OCI-LY3 (cell line): Measurements from ENCODE around the gene MMP27.

Source experiments
- H2AFZ ChIP-seq: fragments of 200-600, 300-600 bp; shearing (Covaris generic); 2 replicates; pipeline ENCODE4 v1.6.0; 2014; ENCODE audit warnings: antibody characterized with exemption, low read depth, low read length
- H3K27ac ChIP-seq: fragments of 200-600, 300-600 bp; sonication (generic); 2 replicates; pipeline ENCODE4 v1.5.1; 2014; ENCODE audit warnings: mild to moderate bottlenecking, low read length, moderate library complexity, mixed read lengths
- H3K27me3 ChIP-seq: fragments of 200-600, 300-600 bp; sonication (generic); 2 replicates; pipeline ENCODE4 v1.6.1; 2014; ENCODE audit warnings: low read depth, low read length, mixed read lengths
- H3K36me3 ChIP-seq: fragments of 200-600, 300-600 bp; sonication (generic); replicated peaks from 2 replicates; pipeline ENCODE3; 2014; ENCODE audit warnings: low read depth, low read length, mixed read lengths
- H3K4me1 ChIP-seq: fragments of 300-600, 200-600 bp; sonication (generic); 2 replicates; pipeline ENCODE4 v1.6.1; 2014; ENCODE audit warnings: low read length, mixed read lengths
- H3K4me2 ChIP-seq: fragments of 200-600, 300-600 bp; sonication (generic); 2 replicates; pipeline ENCODE4 v1.6.1; 2014; ENCODE audit warnings: low read length, mixed read lengths
- H3K4me3 ChIP-seq: fragments of 300-600, 200-600 bp; sonication (generic); 2 replicates; pipeline ENCODE4 v1.5.1; 2014; ENCODE audit warnings: antibody characterized with exemption, mild to moderate bottlenecking, low read length, moderate library complexity
- H3K79me2 ChIP-seq: fragments of 300-600, 200-600 bp; shearing (Covaris generic); 2 replicates; pipeline ENCODE4 v1.6.1; 2014; ENCODE audit warnings: mild to moderate bottlenecking, low read length, mixed read lengths
- H3K9ac ChIP-seq: fragments of 300-600, 200-600 bp; shearing (Covaris generic); 2 replicates; pipeline ENCODE4 v1.6.0; 2014; ENCODE audit warnings: mild to moderate bottlenecking, low read length, moderate library complexity
- H3K9me3 ChIP-seq: fragments of 200-600, 300-600 bp; shearing (Covaris generic); 2 replicates; pipeline ENCODE4 v1.6.1; 2014; ENCODE audit warnings: low read length, mixed read lengths; ENCODE audit not compliant: insufficient read depth
- H4K20me1 ChIP-seq: fragments of 200-600, 300-600 bp; sonication (generic); 2 replicates; pipeline ENCODE4 v1.6.1; 2016; ENCODE audit warnings: low read length, mixed read lengths; ENCODE audit not compliant: insufficient read depth
- CTCF ChIP-seq: fragments of 200-600, 300-600 bp; sonication (generic); IDR thresholded peaks from 2 replicates; pipeline ENCODE4 v1.5.1; 2014; ENCODE audit warnings: antibody characterized with exemption, low read length, low read depth
- EZH2phosphoT487 ChIP-seq: fragments of 200-600 bp; shearing (Covaris generic); IDR thresholded peaks from 2 replicates; pipeline ENCODE4 v1.6.1; 2018; ENCODE audit warnings: antibody characterized with exemption, mixed run types, low read depth

MMP27 gene

GRCh38 chr11:102727890-102728289 lies 22.3 kb upstream of the MMP27 start:
- no peak overlapping the region for H2AFZ ChIP-seq
- TF ChIP-seq CTCF, result no peak
- TF ChIP-seq EZH2phosphoT487, result no peak
- no peaks in the 10 kb centered on the region for H4K20me1 ChIP-seq
- no peaks in the 10 kb centered on the region for H3K4me1 ChIP-seq
- H3K27ac ChIP-seq, result no peak overlapping the region
- H3K9ac ChIP-seq, result no peak overlapping the region
- no peaks in the 10 kb centered on the region for H3K79me2 ChIP-seq
- no peak overlapping the region for H3K4me3 ChIP-seq
- H3K36me3 ChIP-seq, result no peaks in the 10 kb centered on the region
- no peaks in the 10 kb centered on the region for H3K9me3 ChIP-seq
- H3K4me2 ChIP-seq, result no peak overlapping the region
- H3K27me3 ChIP-seq, result no peaks in the 10 kb centered on the region

GRCh38 chr11:102724904-102725500 lies 19.4 kb upstream of the MMP27 start, which contains the start of gene MMP8:
TSS of gene MMP8 (minus strand) at chr11:102724954. CDS start at chr11:102724855, 99 bp downstream.
- Histone ChIP-seq H4K20me1 (no peaks in the 10 kb centered on the region), H2AFZ (no peak within 1 kb of the TSS), H3K9me3 (no peaks in the 10 kb centered on the region), H3K36me3 (no peaks in the 10 kb centered on the region), H3K9ac (no peak within 1 kb of the TSS), H3K4me1 (no peaks in the 10 kb centered on the region), H3K27me3 (no peaks in the 10 kb centered on the region), H3K79me2 (no peaks in the 10 kb centered on the region), H3K4me2 (no peak within 1 kb of the TSS), H3K27ac (no peak within 1 kb of the TSS), H3K4me3 (no peak within 1 kb of the TSS)
- TF ChIP-seq EZH2phosphoT487 (no peak), CTCF (no peak)

GRCh38 chr11:102722821-102723220 lies 17.3 kb upstream of the MMP27 start:
- Histone ChIP-seq H3K79me2 (no peaks in the 10 kb centered on the region), H3K4me2 (no peak overlapping the region), H3K4me3 (no peak overlapping the region), H3K9ac (no peak overlapping the region), H3K9me3 (no peaks in the 10 kb centered on the region), H3K27me3 (no peaks in the 10 kb centered on the region), H4K20me1 (no peaks in the 10 kb centered on the region), H3K36me3 (no peaks in the 10 kb centered on the region), H3K27ac (no peak overlapping the region), H2AFZ (no peak overlapping the region), H3K4me1 (no peaks in the 10 kb centered on the region)
- no peak for TF ChIP-seq CTCF
- no peak for TF ChIP-seq EZH2phosphoT487

- Histone ChIP-seq H3K4me2 (no peak overlapping the region), H2AFZ (no peak overlapping the region), H3K9me3 (no peaks in the 10 kb centered on the region), H3K4me3 (no peak overlapping the region), H3K27me3 (no peaks in the 10 kb centered on the region), H3K79me2 (no peaks in the 10 kb centered on the region), H3K4me1 (peaks cover 11% of the 10 kb centered on the region), H3K36me3 (no peaks in the 10 kb centered on the region), H3K27ac (no peak overlapping the region), H4K20me1 (no peaks in the 10 kb centered on the region), H3K9ac (no peak overlapping the region)
- TF ChIP-seq CTCF (no peak), EZH2phosphoT487 (no peak)
Observed at GRCh38 chr11:102719620-102720277, 14.2 kb upstream of the MMP27 start.
